HUES64 (cell line): ENCODE results near the gene NR6A1.
A peak's percentile ranks its signal among the peaks of the same experiment; 100 is the strongest.

ENCODE experiments used
- H3K27ac ChIP-seq: 2 replicates; pipeline ENCODE4 v1.7.0; 2013; ENCODE audit warnings: low read depth, low read length, inconsistent platforms
- H3K27me3 ChIP-seq: 2 replicates; pipeline ENCODE4 v1.6.1; 2013; ENCODE audit warnings: mild to moderate bottlenecking, low read length; ENCODE audit not compliant: insufficient read depth
- H3K36me3 ChIP-seq: 2 replicates; pipeline ENCODE4 v1.6.1; 2013; ENCODE audit warnings: mild to moderate bottlenecking, low read length; ENCODE audit not compliant: insufficient read depth
- H3K4me1 ChIP-seq: 2 replicates; pipeline ENCODE4 v1.6.1; 2013; ENCODE audit warnings: mild to moderate bottlenecking, low read length, moderate library complexity; ENCODE audit not compliant: insufficient read depth
- H3K4me3 ChIP-seq: 2 replicates; pipeline ENCODE4 v1.5.1; 2013; ENCODE audit warnings: mild to moderate bottlenecking, low read length, moderate library complexity
- H3K9ac ChIP-seq: 2 replicates; pipeline ENCODE4 v1.6.1; 2013; ENCODE audit warnings: mild to moderate bottlenecking, low read depth, low read length
- H3K9me3 ChIP-seq: 2 replicates; pipeline ENCODE4 v1.6.1; 2013; ENCODE audit warnings: low read depth, low read length; ENCODE audit not compliant: insufficient read depth
- WGBS: fragments of 150-250, 120-280 bp; methylation state at CpG from one replicate; pipeline ENCODE4 v1.1.7; 2013; ENCODE audit warnings: missing lambda C conversion rate; 5-methylcytosine and 5-hydroxymethylcytosine counted together

NR6A1 gene

DNA sequence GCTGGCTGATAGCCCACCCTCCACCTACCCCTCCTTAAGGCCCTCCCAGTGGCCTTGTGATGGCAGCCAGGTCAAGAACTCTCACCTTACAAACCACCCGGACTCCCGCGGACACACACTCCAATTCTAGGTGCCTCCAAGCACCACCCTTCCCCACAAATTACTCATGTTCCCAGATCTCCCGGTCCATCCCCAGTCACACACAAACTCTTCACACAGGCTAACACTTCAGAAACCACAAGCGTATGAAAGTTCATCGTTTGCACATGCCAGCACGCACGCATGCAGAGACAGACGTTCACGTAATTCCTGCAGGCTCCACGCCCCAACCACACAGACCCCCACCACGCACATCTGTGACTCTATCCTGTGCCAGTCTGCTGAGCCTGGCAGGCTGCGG is 281.9 kb downstream of the NR6A1 start:
- no peak overlapping the region for H3K4me3 ChIP-seq
- no peak overlapping the region for H3K27ac ChIP-seq
- H3K36me3 ChIP-seq = no peaks in the 10 kb centered on the region
- no peaks in the 10 kb centered on the region for H3K9me3 ChIP-seq
- no peak overlapping the region for H3K9ac ChIP-seq
- H3K4me1 ChIP-seq = peaks cover 9% of the 10 kb centered on the region
- 90% methylated on average over 13 of the region's 13 CpGs for WGBS
- H3K27me3 ChIP-seq = peaks cover 1% of the 10 kb centered on the region; the same call in 1 of the 2 replicates

DNA sequence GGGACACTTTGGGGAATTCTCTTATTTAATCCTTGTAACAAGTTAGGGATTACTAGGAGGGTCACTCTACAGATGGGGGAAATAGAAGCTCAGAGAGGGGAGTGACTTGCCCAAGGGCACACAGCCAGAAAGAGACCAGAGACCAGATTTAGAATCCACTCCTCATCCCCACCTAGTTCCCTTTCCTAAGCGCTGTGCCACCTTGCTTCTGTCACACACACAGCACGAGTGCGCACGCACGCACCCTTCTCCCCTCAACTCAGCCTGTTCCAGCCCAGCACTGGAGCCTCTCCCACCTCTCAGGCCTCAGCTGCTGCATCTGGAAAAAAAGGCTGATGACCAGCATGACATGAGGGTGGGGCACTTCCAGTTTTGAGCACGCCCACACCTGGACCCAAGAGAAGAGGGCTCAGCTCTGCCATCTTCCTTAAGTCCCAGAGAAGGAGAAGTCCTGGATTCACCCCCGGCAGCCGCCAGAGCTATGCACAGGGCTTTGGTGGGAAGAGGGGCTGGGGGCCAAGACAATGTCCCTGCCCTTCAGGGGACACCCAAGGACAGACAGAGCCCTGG is 282.4 kb downstream of the NR6A1 start:
- 94% methylated on average over 8 of the region's 8 CpGs for WGBS
- Histone ChIP-seq H3K27ac (no peak overlapping the region), H3K4me1 (peaks cover 9% of the 10 kb centered on the region), H3K4me3 (no peak overlapping the region), H3K27me3 (no peaks in the 10 kb centered on the region; the same call in 1 of the 2 replicates), H3K9ac (no peak overlapping the region), H3K9me3 (no peaks in the 10 kb centered on the region), H3K36me3 (no peaks in the 10 kb centered on the region)

DNA sequence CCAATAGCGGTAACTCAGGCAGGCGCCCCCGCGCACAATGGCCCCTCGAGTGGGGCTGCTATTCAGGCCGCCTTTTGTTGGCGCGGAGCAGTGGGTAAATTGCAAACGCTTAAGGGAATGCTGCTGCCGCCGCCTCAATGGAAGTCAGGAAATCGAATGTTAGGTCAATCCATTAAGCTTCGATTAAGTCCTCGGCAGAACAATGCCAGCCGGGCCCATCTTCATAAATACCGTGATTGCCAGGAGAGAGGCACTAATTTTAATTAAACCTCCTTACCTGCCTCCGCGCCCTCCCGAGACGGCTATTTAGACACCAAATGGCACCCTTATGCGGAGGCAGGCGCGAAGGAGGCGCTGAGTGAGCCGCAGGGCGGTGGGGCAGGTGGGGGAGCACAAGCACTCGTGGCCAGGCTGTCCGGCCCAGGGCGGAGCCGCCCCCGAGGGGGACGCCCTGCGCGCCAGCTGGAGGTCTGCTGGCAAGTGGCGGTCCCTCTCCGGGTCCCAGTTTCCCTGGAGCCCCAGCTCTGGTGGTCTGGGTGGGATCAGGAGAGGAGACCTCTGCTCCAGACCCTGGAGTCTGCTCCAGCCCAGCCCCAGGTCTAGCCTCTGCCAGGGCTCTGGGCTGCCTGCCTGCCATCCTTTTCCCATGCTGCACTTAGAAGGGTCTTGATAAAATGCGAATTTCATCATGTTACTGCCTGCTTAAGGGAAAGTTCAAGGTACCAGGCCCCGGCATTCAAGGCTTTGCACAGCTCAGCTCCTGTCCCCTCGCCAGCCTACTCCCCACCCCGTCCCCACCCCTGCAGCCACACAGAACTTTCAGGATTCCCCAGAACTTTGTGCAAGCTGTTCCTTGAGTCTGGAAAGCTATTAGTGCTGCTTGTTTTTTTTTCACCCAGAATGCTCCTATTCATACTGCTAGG is 283.6 kb downstream of the NR6A1 start:
- Histone ChIP-seq H3K9ac (no peak overlapping the region), H3K4me3 (no peak overlapping the region), H3K9me3 (no peaks in the 10 kb centered on the region), H3K27ac (no peak overlapping the region), H3K4me1 (peaks cover 9% of the 10 kb centered on the region), H3K27me3 (no peaks in the 10 kb centered on the region; the same call in 1 of the 2 replicates), H3K36me3 (no peaks in the 10 kb centered on the region)
- 82% methylated on average over 40 of the region's 40 CpGs for WGBS

DNA sequence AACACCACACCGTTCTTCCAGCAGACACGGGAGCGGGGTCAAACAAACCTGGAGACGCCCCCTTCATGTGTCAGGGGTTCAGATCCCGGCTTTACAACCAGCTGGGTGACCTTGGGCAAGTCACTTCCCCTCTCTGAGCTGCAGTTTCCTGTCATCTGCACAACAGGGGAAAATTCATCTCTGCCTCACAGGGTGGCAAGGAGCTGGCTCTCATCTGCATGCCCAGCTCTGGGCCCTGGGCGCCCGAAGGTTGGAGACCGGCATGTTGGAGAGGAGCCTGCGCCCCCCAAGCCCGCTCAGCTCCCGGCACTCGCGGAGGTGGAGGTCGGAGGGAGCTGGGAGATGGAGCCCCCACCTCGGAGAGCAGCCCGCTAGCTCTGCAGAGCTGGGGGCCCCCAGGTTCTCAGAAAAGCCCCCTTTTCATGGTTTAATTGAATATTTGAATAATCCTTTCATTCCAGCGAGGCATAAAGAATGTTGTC is 284.3 kb downstream of the NR6A1 start:
- Histone ChIP-seq H3K4me3 (no peak overlapping the region), H3K27me3 (peaks cover 6% of the 10 kb centered on the region), H3K27ac (no peak overlapping the region), H3K36me3 (no peaks in the 10 kb centered on the region), H3K9ac (no peak overlapping the region), H3K9me3 (no peaks in the 10 kb centered on the region), H3K4me1 (peaks cover 14% of the 10 kb centered on the region)
- 89% methylated on average over 17 of the region's 17 CpGs for WGBS

DNA sequence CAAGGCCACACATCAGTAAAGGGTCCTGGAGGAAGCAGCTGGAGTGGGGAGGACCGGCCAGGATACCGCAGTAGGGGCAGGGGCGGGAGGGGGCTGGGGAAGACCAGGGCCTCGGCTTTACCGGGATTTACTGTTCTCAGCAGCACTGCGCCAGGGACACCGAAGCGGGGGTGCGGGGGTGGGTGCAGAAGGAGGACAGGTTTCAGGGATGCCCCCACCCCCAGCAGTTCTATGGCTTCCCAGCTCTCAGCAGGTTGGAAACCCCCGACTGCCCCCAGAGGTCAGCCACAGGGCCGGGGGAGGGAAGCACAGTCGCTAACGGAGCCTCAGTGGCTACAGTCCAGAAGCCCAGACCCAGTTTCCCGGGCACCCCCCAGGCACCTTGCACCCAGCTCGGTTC is 285.2 kb downstream of the NR6A1 start:
- no peak overlapping the region for H3K4me3 ChIP-seq
- H3K4me1 ChIP-seq = peaks cover 15% of the 10 kb centered on the region
- H3K27me3 ChIP-seq = peaks cover 12% of the 10 kb centered on the region
- H3K27ac ChIP-seq = no peak overlapping the region
- no peaks in the 10 kb centered on the region for H3K36me3 ChIP-seq
- WGBS = 80% methylated on average over 15 of the region's 15 CpGs
- no peaks in the 10 kb centered on the region for H3K9me3 ChIP-seq
- no peak overlapping the region for H3K9ac ChIP-seq

DNA sequence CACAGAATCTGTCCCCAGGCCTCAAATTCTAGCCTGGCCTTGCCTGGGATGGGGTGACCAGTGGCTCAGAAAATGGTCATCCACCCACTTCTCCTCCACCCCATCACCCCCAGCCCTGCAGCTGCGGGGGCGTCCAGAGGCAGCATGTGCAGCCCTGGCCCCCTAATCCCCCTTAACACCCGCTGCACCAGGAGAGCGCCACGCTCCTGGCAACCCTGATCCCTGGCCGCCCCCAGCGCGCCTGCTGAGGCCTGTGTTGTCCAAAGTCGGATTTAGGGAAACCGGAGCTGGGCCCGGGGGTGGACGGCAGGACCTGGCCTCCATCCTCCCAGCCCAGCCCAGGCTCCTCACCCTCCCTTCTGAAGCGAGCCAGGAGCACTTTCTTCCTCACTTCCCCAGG is 285.9 kb downstream of the NR6A1 start:
- H3K27me3 ChIP-seq = peaks cover 14% of the 10 kb centered on the region

DNA sequence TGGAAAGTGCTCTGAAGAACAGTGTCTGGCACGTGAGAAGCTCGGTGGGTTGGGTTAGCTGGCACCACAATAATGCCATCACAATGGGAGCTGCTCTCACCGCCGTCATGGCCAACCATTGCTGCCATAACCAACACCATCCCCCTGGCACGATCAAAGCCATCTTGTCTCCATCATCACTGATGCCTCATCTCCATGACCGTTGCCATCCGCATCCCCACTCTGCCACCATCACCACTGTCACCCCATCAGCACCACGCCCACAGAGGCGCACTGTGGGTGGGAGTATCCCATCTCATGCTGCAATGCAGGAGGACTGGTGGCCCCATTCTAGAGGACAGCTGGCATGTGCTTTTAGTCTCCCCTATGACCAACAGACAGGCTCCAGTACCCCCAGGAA is 287.6 kb downstream of the NR6A1 start:
- Histone ChIP-seq H3K27ac (no peak overlapping the region), H3K36me3 (no peaks in the 10 kb centered on the region), H3K27me3 (peaks cover 31% of the 10 kb centered on the region), H3K4me3 (no peak overlapping the region), H3K9ac (no peak overlapping the region), H3K4me1 (peaks cover 15% of the 10 kb centered on the region), H3K9me3 (no peaks in the 10 kb centered on the region)
- WGBS = 91% methylated on average over 9 of the region's 9 CpGs

More for the DNA sequence above, 285.9 kb downstream of the NR6A1 start:
- H3K4me1 ChIP-seq = peaks cover 15% of the 10 kb centered on the region
- H3K4me3 ChIP-seq = no peak overlapping the region
- H3K9me3 ChIP-seq = no peaks in the 10 kb centered on the region
- H3K27ac ChIP-seq = no peak overlapping the region
- no peak overlapping the region for H3K9ac ChIP-seq
- H3K36me3 ChIP-seq = no peaks in the 10 kb centered on the region
- WGBS = 84% methylated on average over 12 of the region's 13 CpGs

DNA sequence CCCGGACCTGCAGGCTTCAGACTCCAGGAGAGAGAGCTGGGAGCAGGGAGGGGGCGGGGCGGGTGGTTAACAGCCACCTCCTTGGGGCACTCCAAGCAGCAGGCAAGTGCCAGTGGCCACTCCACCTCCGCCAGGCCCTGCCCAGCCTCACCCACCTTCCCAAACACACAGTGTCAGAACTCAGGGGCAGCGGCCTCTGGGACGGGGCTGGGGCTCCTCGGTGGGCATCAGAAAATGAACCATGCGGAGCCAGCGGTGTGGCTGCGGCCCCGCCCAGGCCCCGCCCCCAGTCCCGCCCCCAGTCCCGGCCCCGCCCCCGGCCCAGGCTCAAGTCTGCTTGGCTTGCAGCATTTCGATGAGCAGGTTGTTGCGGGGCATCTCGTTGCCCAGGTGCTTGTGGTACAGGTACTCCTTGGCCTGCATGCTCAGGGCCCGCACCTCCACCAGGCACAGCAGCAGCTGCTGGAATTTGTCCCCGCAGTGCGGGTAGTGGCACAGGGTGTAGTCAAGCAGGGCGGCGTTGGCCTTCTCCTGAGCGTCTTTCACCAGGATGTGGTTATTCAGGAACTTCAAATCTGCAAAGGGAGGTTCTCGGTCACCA is 288.6 kb downstream of the NR6A1 start:
- Histone ChIP-seq H3K4me3 (peak overlapping the region; percentile 49), H3K4me1 (peaks cover 17% of the 10 kb centered on the region), H3K9ac (no peak overlapping the region), H3K27me3 (peaks cover 38% of the 10 kb centered on the region), H3K9me3 (no peaks in the 10 kb centered on the region), H3K36me3 (no peaks in the 10 kb centered on the region), H3K27ac (no peak overlapping the region)
- WGBS = 33% methylated on average over 26 of the region's 26 CpGs

DNA sequence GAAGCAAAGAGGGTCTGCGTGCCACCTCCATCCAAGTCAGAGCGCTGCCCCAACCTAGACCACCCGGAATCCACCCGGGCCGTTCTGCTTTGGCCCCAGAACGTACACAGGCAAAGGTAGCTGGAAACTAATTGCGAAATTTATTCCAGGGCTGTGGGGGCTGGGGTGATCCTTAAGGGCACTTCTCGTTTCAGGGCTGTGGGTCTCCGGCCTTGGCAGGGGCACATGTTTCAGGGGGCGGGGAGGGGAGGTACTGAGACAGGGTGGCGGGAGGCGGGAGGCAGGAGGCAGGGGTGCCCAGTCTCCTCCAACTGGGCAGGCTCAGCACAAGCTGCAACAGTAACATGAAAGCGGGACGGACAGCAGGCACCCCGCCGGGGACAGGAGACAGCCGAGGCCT is 290.0 kb downstream of the NR6A1 start:
- Histone ChIP-seq H3K9me3 (no peaks in the 10 kb centered on the region), H3K4me3 (no peak overlapping the region), H3K4me1 (peaks cover 10% of the 10 kb centered on the region), H3K27ac (no peak overlapping the region), H3K36me3 (no peaks in the 10 kb centered on the region), H3K27me3 (peaks cover 51% of the 10 kb centered on the region), H3K9ac (no peak overlapping the region)
- 89% methylated on average over 17 of the region's 17 CpGs for WGBS

DNA sequence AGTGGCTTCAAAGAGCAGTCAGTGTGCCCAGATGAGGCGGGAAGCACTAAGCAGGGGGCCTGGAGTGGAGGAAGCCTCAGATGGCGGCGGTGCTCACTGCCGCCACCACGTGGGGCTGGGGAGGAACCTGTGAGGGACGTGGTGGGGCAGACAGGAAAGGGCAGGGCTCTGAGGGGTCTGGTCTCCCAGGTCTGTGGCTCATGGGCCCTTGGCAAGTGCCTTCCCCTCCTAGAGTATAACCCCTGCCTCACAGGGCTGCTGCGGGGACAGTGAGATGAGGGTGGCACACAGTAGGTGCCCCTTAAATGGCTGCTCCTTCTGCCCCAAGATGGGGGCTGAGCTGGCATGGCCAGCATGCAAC is 290.5 kb downstream of the NR6A1 start:
- H3K4me3 ChIP-seq = no peak overlapping the region
- H3K4me1 ChIP-seq = peaks cover 10% of the 10 kb centered on the region
- H3K9me3 ChIP-seq = no peaks in the 10 kb centered on the region
- no peak overlapping the region for H3K27ac ChIP-seq
- no peak overlapping the region for H3K9ac ChIP-seq
- H3K27me3 ChIP-seq = peaks cover 56% of the 10 kb centered on the region
- H3K36me3 ChIP-seq = no peaks in the 10 kb centered on the region
- 13% methylated on average over 7 of the region's 7 CpGs for WGBS

DNA sequence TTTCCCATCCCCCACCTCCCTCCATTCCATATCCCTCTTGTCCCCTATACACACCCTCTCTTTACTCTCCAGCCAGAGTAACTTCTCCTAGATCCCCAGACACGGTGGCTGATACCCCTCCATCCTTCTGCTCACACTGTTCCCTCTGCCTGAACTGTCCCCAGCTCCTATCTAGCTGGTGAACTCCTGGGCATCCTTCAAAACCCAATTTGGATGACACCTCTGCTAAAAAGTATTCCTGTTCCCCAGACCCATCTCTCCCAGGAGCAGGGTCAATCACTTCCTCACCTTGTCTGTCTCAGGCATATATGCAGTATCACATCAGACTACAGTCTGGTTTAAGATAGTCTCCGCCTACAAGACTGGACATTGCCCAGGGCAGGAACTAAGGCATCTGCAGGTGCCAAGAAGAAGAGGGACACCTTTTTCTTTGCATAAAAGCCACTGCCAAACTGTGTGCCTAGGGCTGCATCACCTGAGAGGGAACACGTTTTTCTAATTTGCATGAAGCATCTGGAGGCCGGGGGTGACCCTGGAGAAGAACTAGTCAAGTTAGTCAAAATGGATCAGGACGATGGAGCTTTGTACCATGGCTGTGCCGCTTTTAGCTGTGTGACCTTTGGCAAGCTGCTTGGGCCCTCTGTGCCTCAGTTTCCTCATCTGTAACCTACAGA is 291.0 kb downstream of the NR6A1 start:
- peaks cover 57% of the 10 kb centered on the region for H3K27me3 ChIP-seq
- no peak overlapping the region for H3K9ac ChIP-seq
- no peak overlapping the region for H3K4me3 ChIP-seq

More for the DNA sequence above, 291.0 kb downstream of the NR6A1 start:
- 57% methylated on average over 6 of the region's 6 CpGs for WGBS
- no peaks in the 10 kb centered on the region for H3K36me3 ChIP-seq
- H3K9me3 ChIP-seq = no peaks in the 10 kb centered on the region
- H3K4me1 ChIP-seq = peaks cover 10% of the 10 kb centered on the region
- no peak overlapping the region for H3K27ac ChIP-seq
